Activated naive CD4-positive, alpha-beta T cell treated with anti-CD3 and anti-CD28 coated beads, Interleukin-2, amount 10 ng/mL, durations not matched to agents 7 days and 5 days (primary cell): ENCODE results near the gene SPG21.

Experiments used
- CTCF ChIA-PET: fragments of 350-600 bp; sonication (Branson Sonifier 250); formaldehyde crosslinking; loops from one replicate; lab custom pipeline; 2021; ENCODE audit warnings: antibody characterized with exemption; lab: Charles Lee
- DNase-seq: peaks from one replicate; pipeline ENCODE4 v3.0.0-alpha.2; 2020
- H3K27ac Mint-ChIP-seq: one replicate; pipeline ENCODE4 v1.8.0; 2021; ENCODE audit warnings: mild to moderate bottlenecking, moderate library complexity, mixed read lengths
- H3K27me3 Mint-ChIP-seq: one replicate; pipeline ENCODE4 v1.8.0; 2021; ENCODE audit warnings: mild to moderate bottlenecking, mixed read lengths
- H3K36me3 Mint-ChIP-seq: one replicate; pipeline ENCODE4 v1.8.0; 2021; ENCODE audit warnings: mixed read lengths
- H3K4me1 Mint-ChIP-seq: one replicate; pipeline ENCODE4 v1.8.0; 2021; ENCODE audit warnings: mixed read lengths
- H3K4me3 Mint-ChIP-seq: one replicate; pipeline ENCODE4 v1.8.0; 2021; ENCODE audit warnings: mild to moderate bottlenecking, moderate library complexity, mixed read lengths
- H3K9me3 Mint-ChIP-seq: one replicate; pipeline ENCODE4 v1.8.0; 2021; ENCODE audit warnings: mixed read lengths

SPG21 gene, protein sequence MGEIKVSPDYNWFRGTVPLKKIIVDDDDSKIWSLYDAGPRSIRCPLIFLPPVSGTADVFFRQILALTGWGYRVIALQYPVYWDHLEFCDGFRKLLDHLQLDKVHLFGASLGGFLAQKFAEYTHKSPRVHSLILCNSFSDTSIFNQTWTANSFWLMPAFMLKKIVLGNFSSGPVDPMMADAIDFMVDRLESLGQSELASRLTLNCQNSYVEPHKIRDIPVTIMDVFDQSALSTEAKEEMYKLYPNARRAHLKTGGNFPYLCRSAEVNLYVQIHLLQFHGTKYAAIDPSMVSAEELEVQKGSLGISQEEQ

DNA sequence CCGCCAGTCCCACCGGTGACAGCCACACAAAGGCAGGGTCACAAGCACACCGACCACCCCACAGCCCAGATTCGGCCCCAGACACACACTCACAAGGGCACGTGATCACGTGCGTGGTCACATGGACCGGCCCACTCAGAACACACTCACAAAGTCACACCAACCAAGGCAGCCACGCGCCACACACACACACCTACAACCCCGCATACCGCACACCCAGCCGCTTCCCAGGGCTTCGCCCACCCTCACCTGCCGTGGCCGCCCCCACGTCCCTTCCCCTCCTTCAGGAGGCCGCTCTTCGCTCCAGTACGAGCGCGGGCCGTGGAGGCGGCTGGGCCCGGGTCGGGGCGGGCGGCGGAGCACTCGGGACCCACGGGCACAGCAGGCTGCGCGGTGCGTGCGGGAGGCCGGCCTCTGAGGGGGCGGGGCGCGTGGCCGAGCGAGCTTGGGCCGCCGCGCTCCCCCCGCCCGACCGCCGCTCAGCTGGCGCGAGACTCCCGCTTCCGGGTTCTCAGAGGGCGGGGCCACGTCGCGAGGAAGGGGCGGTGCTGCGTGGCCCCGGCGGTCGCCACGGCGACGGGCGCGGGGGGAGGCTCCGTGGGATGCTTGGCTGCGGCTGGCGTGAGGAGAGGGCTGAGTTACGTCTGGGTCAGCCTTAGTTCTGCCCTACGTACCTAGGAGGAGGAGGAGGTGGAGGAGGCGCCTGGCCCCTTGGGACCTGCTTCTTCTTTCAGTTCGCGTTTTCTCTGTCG is at the start of gene SPG21:
Gene SPG21 (minus strand): TSS at position 499 of the 752 bp plus-strand sequence. CDS start 6,345 bp downstream, outside the sequence.
- H3K4me3 Mint-ChIP-seq, result peak within 1 kb of the TSS; percentile 95
- H3K4me1 Mint-ChIP-seq, result peaks cover 57% of the 10 kb centered on the region
- peaks cover 12% of the 10 kb centered on the region for H3K36me3 Mint-ChIP-seq
- H3K27me3 Mint-ChIP-seq, result no peaks in the 10 kb centered on the region
- CTCF ChIA-PET, result interaction anchor here (0.7 kb wide), 1 partner anchor 210 kb away, joined by 4 read pairs; no protein-coding TSS in a partner anchor
- no peaks in the 10 kb centered on the region for H3K9me3 Mint-ChIP-seq
- DNase-seq, result peak; percentile 93
- peak within 1 kb of the TSS; percentile 91 for H3K27ac Mint-ChIP-seq

DNA sequence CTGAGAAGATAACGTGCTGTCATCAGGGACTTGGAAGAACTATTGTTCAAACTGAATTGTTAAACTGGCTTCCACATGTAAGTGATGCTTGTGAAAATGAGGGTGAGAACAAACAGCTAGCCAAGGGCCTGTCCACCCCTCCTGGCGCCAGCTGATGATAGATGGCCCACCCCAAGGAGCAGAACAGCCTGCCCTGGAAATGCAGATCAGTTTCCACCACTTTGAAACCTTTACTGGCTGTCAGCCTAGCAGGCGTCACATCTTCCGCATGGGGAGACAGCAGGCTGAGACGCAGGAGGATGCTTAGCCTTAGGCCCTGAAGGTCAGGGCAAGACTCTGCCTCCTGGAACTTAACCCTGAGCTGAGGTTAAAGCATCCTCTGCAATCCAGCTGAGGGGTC is 49.1 kb upstream of the SPG21 start:
- Mint-ChIP-seq H3K4me3 (no peak overlapping the region), H3K27ac (no peak overlapping the region)
- CTCF ChIA-PET, result interaction anchor here (2.3 kb wide), 1 partner anchor 12 kb away, joined by 6 read pairs; no protein-coding TSS in a partner anchor

DNA sequence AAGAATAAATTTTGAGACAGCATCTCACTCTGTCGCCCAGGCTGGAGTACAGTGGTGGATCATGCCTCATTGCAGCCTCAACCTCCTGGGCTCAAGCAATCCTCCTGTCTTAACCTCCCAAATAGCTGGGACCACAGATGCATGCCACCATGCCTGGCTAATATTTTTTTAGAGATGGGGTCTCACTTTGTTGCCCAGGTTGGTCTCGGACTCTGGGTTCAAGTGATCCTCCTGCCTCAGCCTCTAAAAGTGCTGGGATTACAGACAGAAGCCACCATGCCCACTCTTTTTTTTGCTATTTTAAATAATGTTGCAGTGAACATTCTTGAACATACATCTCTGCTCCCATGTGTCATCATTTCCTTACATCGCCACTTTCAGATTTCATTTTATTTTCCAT is 48.7 kb upstream of the SPG21 start:
- peaks cover 7% of the 10 kb centered on the region for H3K27me3 Mint-ChIP-seq
- no peaks in the 10 kb centered on the region for H3K36me3 Mint-ChIP-seq
- H3K4me3 Mint-ChIP-seq, result no peak overlapping the region

More for the DNA sequence above, 49.1 kb upstream of the SPG21 start:
- H3K27me3 Mint-ChIP-seq, result peaks cover 7% of the 10 kb centered on the region
- H3K9me3 Mint-ChIP-seq, result no peaks in the 10 kb centered on the region
- peaks cover under 1% of the 10 kb centered on the region for H3K4me1 Mint-ChIP-seq
- no peaks in the 10 kb centered on the region for H3K36me3 Mint-ChIP-seq
- DNase-seq, result no peak

DNA sequence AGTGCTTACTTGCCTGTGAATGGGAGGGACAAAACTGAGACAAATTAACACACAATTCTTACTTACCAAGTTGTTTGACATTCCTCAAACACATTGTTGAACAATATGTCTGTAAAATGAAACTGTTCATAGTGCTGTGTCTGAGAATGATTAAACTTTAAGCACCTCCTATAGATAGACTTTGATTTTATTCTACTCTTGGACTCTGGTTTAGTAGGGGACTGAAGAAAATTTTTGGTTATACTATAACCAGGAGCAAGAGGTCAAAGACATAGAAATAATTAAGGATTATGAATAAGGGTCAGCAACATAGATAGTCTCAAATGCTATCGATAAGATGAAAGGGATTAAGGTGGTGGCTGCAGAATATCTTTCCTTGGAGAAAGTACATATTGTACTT is 47.6 kb upstream of the SPG21 start:
- H3K4me3 Mint-ChIP-seq, result no peak overlapping the region
- H3K4me1 Mint-ChIP-seq, result peaks cover 9% of the 10 kb centered on the region
- no peaks in the 10 kb centered on the region for H3K36me3 Mint-ChIP-seq
- H3K27ac Mint-ChIP-seq, result no peak overlapping the region
- peaks cover 9% of the 10 kb centered on the region for H3K27me3 Mint-ChIP-seq
- no peak for DNase-seq
- no peaks in the 10 kb centered on the region for H3K9me3 Mint-ChIP-seq
- CTCF ChIA-PET, result no interaction called here

More for the DNA sequence above, 48.7 kb upstream of the SPG21 start:
- CTCF ChIA-PET, result interaction anchor here (2.3 kb wide), 1 partner anchor 12 kb away, joined by 6 read pairs; no protein-coding TSS in a partner anchor
- no peak for DNase-seq
- peaks cover 3% of the 10 kb centered on the region for H3K4me1 Mint-ChIP-seq
- no peak overlapping the region for H3K27ac Mint-ChIP-seq
- H3K9me3 Mint-ChIP-seq, result no peaks in the 10 kb centered on the region

DNA sequence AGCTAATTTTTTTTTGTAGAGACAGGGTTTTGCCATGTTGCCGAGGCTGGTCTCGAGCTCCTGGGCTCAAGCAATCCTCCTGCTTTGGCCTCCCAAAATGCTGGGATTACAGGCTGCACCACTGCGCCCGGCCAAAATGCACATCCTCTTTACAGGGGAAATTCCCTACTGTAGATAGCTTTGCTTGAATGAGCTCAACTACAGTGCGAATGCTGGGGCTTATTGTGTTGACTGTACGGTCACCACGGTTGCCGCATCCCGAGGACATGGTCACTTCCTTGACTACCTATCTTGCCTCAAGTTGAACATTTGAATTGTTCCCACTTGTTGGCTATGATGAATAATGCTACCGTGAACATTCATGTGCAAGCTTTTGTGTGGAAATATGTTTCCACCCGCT is 45.0 kb upstream of the SPG21 start:
- H3K9me3 Mint-ChIP-seq, result no peaks in the 10 kb centered on the region
- no peak overlapping the region for H3K4me3 Mint-ChIP-seq
- DNase-seq, result no peak
- peaks cover 24% of the 10 kb centered on the region for H3K27me3 Mint-ChIP-seq
- H3K36me3 Mint-ChIP-seq, result no peaks in the 10 kb centered on the region
- CTCF ChIA-PET, result interaction anchor here (0.7 to 2.0 kb wide), 6 partner anchors 9 to 350 kb away, joined by 3 to 14 read pairs (median 6); no protein-coding TSS in a partner anchor
- H3K4me1 Mint-ChIP-seq, result peaks cover 15% of the 10 kb centered on the region
- H3K27ac Mint-ChIP-seq, result no peak overlapping the region

DNA sequence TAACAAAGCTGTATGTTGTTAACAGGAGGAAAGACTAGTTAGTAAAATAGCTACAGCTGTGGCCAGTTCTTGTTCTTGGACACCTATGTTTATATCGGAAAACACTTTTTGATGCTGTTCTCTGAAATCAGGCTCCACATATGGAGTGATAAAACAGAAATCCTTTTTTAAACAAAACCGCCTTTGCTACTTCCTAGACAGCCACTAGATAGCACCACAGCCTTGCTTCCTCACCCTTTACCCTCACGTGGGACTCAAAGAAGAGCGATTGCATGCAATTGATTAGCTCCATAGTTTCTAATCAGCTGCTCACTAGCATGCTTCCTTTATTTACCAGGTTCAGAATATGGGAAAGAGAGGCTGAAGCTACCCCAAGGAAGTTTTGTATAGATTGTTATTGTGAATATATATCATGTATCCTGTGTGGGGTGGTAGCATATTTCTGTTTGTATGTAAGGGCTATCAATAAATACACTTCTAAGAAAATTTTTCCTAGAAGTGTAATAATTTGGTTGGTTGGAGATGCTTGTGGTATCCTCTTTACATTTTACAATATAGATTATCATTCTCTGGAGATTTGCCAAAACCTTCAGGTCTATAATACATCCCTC is 44.0 kb upstream of the SPG21 start:
- peak; percentile 57 for DNase-seq
- no peak overlapping the region for H3K4me3 Mint-ChIP-seq
- peaks cover 15% of the 10 kb centered on the region for H3K4me1 Mint-ChIP-seq
- CTCF ChIA-PET, result interaction anchor here (0.6 to 3.0 kb wide), 21 partner anchors 10 to 454 kb away, joined by 3 to 18 read pairs (median 3); no protein-coding TSS in a partner anchor
- H3K27me3 Mint-ChIP-seq, result peaks cover 24% of the 10 kb centered on the region
- no peak overlapping the region for H3K27ac Mint-ChIP-seq
- no peaks in the 10 kb centered on the region for H3K36me3 Mint-ChIP-seq
- H3K9me3 Mint-ChIP-seq, result no peaks in the 10 kb centered on the region

DNA sequence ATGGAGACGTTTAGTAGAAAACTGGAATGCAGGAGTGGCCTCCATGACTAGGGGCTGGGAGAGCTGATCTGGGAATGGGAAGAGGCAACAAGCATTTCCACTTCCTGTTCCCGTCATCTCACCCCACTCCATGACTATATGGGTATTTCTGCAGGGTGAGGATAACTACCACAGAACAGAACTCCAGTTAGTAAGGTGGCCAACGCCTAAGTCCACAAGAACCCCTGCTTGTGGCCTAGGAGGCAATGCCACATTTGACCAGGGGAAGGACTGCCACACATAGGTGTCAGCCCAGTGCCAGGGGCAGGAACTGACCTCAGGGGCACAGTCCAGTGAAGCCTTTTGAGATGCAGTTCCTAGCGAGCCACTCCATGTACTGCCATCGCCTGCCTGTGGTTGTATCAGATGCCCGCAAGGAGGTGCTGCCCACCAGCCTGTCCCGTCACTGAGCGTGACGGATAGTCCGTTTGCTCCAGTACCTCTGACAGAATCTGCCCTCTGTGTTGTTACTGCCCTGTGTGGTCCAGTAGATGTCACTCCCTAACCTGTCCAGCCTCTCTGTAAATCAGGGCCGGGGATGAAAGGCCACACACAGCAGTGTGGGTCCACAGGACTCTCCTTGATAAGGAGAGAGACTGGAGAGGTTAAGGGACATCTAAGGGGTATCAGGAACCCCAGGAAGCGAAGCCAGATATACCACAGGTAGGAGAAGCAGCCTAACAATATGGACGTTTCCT is 43.3 kb upstream of the SPG21 start:
- CTCF ChIA-PET, result interaction anchor here (0.6 to 3.0 kb wide), 15 partner anchors 10 to 455 kb away, joined by 3 to 18 read pairs (median 7); no protein-coding TSS in a partner anchor
- H3K27me3 Mint-ChIP-seq, result peaks cover 24% of the 10 kb centered on the region
- H3K4me3 Mint-ChIP-seq, result no peak overlapping the region
- H3K36me3 Mint-ChIP-seq, result no peaks in the 10 kb centered on the region
- H3K4me1 Mint-ChIP-seq, result peaks cover 21% of the 10 kb centered on the region
- H3K27ac Mint-ChIP-seq, result no peak overlapping the region
- H3K9me3 Mint-ChIP-seq, result no peaks in the 10 kb centered on the region
- DNase-seq, result peak; percentile 59

DNA sequence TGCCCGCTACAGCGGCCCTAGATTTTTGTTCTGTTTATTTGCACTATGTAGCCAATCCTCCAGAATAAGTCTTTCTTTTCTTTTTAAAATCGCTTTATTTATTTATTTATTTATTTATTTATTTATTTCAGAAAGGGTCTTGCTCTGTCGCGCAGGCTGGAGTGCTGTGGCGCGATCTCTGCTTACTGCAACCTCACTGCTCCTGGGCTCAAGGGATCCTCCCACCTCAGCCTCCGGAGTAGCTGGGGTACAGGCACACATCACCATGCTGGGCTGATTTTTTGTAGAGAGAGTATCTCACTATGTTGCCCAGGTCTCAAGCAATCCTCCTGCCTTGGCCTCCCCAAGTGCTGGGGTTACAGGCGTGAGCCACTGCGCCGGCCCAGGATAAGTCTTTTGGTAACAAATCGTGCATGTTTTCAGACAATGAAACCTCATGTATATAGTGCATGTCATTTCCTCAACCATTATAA is 40.1 kb upstream of the SPG21 start:
- H3K36me3 Mint-ChIP-seq, result peaks cover 14% of the 10 kb centered on the region
- CTCF ChIA-PET, result interaction anchor here (1.9 kb wide), 1 partner anchor 49 kb away, joined by 4 read pairs; no protein-coding TSS in a partner anchor
- peaks cover 24% of the 10 kb centered on the region for H3K27me3 Mint-ChIP-seq
- H3K9me3 Mint-ChIP-seq, result no peaks in the 10 kb centered on the region
- H3K4me3 Mint-ChIP-seq, result peak overlapping the region; percentile 87
- DNase-seq, result no peak
- peaks cover 26% of the 10 kb centered on the region for H3K4me1 Mint-ChIP-seq
- H3K27ac Mint-ChIP-seq, result peak overlapping the region; percentile 68

DNA sequence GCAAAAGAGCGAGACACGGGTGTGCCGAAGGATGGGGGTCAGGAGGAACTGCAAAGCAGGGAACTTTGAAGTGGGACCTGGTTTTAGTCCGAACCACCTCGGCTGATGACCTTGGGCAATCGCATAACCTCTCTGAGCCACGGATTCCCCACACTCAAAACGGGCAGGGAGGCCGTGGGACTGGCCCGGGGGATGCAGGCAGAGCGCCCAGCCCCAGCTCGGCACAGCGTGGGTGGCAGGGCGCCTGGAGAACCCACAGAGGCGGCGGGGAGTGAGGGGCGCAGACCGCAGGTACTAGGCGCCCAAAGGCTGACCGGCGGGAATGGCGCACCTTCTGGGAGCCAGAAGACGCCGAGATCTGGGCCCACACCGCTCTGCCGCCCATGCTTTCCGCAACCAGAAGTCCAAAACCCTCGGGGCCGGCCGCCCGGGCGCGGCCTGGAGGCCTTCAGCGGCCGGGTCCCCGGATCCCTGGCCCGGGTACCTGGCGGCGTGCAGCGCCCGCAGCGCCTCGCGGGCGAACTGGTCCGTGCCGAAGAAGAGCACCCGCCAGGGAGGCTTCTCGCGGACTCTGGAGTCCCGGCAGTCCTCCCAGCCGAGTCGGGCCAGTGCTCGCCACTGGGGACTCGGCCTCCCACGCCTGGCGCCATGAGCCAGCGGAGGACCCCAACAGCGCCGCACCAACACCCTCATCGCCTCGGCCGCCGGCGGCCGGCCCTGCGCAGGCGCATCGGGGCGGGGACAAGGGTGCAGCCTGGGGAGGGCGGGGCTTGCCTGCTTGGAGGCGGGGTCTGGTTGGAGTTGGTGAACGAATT is 39.4 kb upstream of the SPG21 start, which contains the start of gene MTFMT:
Gene MTFMT (minus strand): TSS at position 719 of the 815 bp plus-strand sequence. CDS start 26 bp downstream, at position 693.
- H3K4me3 Mint-ChIP-seq, result peak within 1 kb of the TSS; percentile 87
- H3K9me3 Mint-ChIP-seq, result no peaks in the 10 kb centered on the region
- H3K36me3 Mint-ChIP-seq, result peaks cover 18% of the 10 kb centered on the region
- peak within 1 kb of the TSS; percentile 79 for H3K27ac Mint-ChIP-seq
- CTCF ChIA-PET, result no interaction called here
- H3K4me1 Mint-ChIP-seq, result peaks cover 26% of the 10 kb centered on the region
- DNase-seq, result peak; percentile 96
- H3K27me3 Mint-ChIP-seq, result peaks cover 24% of the 10 kb centered on the region

DNA sequence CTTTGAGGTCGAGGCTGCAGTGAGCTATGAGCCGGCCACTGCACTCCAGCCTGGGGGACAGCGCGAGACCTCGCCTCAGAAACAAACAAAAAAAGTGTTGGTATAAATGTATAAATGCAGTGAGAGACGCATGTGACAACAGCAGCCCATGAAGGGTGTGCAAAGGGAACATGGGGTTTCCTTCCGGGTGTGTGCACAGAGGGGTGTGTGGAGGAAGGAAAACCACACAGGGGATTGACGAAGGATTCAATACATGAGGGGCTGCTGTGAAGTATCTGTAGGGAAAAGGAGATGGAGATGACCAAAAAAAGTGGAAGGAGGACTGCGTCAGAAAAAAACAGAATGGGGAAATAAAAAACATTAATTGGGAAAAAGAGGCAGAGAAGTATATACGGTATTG is 38.6 kb upstream of the SPG21 start:
- Mint-ChIP-seq H3K4me3 (peak overlapping the region; percentile 87), H3K4me1 (peaks cover 22% of the 10 kb centered on the region), H3K27me3 (peaks cover 23% of the 10 kb centered on the region), H3K36me3 (peaks cover 19% of the 10 kb centered on the region), H3K9me3 (no peaks in the 10 kb centered on the region), H3K27ac (peak overlapping the region; percentile 79)
- peak; percentile 37 for DNase-seq
- CTCF ChIA-PET, result no interaction called here

DNA sequence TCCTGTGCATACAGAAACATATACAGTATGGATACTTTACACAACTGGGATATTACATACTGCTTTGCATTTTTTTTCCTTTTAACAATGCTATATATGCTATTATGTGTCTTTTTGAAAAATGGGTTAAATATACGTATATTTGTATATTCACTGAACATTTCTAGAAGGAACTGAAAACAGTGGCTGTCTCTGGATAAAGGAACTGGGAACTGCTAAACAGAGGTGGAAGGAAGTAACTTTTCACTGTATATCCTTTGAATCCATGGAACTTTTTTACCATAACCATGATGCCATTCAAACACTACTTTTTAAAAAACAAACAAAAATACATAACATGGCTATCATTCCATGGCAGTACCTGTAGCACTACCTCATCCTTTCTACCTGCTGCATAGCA is 37.9 kb upstream of the SPG21 start:
- no peak for DNase-seq
- H3K4me3 Mint-ChIP-seq, result peak overlapping the region; percentile 87
- no peaks in the 10 kb centered on the region for H3K9me3 Mint-ChIP-seq
- peaks cover 19% of the 10 kb centered on the region for H3K4me1 Mint-ChIP-seq
- peaks cover 21% of the 10 kb centered on the region for H3K36me3 Mint-ChIP-seq
- CTCF ChIA-PET, result interaction anchor here (0.7 kb wide), 1 partner anchor 357 kb away, joined by 3 read pairs; no protein-coding TSS in a partner anchor
- H3K27me3 Mint-ChIP-seq, result peaks cover 18% of the 10 kb centered on the region
- no peak overlapping the region for H3K27ac Mint-ChIP-seq

DNA sequence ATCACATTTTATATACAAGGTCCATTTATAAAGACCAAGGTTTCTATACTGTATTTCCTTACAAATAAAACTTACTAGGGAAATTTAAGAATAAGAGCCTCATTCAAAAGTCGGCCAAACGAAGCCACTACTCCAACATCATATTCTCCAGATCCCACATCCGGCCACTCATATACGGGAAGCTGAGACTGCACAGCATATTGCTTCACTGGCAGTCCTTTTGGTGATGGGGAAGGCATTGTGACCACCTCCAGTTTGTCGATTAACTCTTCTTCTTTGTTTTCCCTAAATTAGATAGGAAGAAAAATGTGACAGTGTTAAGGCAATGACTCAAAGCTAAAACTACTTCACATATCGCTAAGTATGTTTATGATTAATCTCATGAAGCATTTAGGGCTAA is 37.0 kb upstream of the SPG21 start:
- no peaks in the 10 kb centered on the region for H3K9me3 Mint-ChIP-seq
- H3K27me3 Mint-ChIP-seq, result peaks cover 13% of the 10 kb centered on the region
- peaks cover 21% of the 10 kb centered on the region for H3K36me3 Mint-ChIP-seq
- no peak for DNase-seq
- CTCF ChIA-PET, result interaction anchor here (0.7 kb wide), 1 partner anchor 358 kb away, joined by 3 read pairs; no protein-coding TSS in a partner anchor
- H3K4me3 Mint-ChIP-seq, result no peak overlapping the region
- no peak overlapping the region for H3K27ac Mint-ChIP-seq
- peaks cover 17% of the 10 kb centered on the region for H3K4me1 Mint-ChIP-seq
